ENCODE measurements around the gene EXPH5. TPM values are rescaled to one million over a fixed set of nuclear protein-coding genes. Genes with fewer than 3 reads are reported as not detected.

Gene EXPH5
- total and polyA plus RNA-seq, 2 of the 8 experiments (the other 6 are each of a cell fraction or from before 2014, with no cell fraction given): 1.1 to 11.5 TPM

GRCh38 chr11:108549319-108549885 lies 44.2 kb downstream of the EXPH5 start (continued):
- no peak for TF ChIP-seq CHD7 (IDR thresholded peaks at IDR 0.05; ENCODE audit: insufficient replicate concordance, low read length)
- no peak for TF ChIP-seq CHD1 (IDR thresholded peaks at IDR 0.05; ENCODE audit: low read depth, low read length)
- no peak for TF ChIP-seq MAX (IDR thresholded peaks at IDR 0.05)
- TF ChIP-seq TEAD4 (IDR thresholded peaks at IDR 0.05; ENCODE audit: low read depth, low read length): no peak
- TF ChIP-seq SIN3A (conservative IDR thresholded peaks at IDR 0.05 in 1 of 2, IDR thresholded peaks at IDR 0.05 in 1 of 2; ENCODE audit: low read depth in 1 of 2, low read length in 2 of 2): no peak
- TF ChIP-seq KDM1A (IDR thresholded peaks at IDR 0.05; ENCODE audit: borderline replicate concordance, low read length): no peak
- TF ChIP-seq SUZ12 (IDR thresholded peaks at IDR 0.05; ENCODE audit: low read length): no peak
- TF ChIP-seq SRF (IDR thresholded peaks at IDR 0.05; ENCODE audit: low read depth, low read length): no peak
